K562 (cell line): ENCODE measurements around the gene SERBP1. TPM values are rescaled to one million over a fixed set of nuclear protein-coding genes. Genes with fewer than 3 reads are reported as not detected.

Experiments used
- ATAC-seq: fragments of 200-7000 bp; cut with Tn5 transposase; 3 replicates; pipeline ENCODE4 v1.9.1; 2020; ENCODE audit warnings: moderate library complexity
- BruUV-seq: library from RNA; stranded (reverse); fragments of 400-500 nt; replicated peaks from 2 replicates; lab custom pipeline; 2021; lab: Mats Ljungman, UMichigan
- CTCF ChIA-PET: fragments of 300-600 bp; formaldehyde crosslinking; extraction: SDS; loops from one replicate; lab custom pipeline; 2021; ENCODE audit warnings: low intra/inter-chr PET ratio; lab: Yijun Ruan, JAX
- POLR2A ChIA-PET: fragments of 300-600, 350-650 bp; sonication (Branson Sonifier 250); formaldehyde crosslinking; extraction: SDS; loops from one replicate; lab custom pipeline; 2021; ENCODE audit warnings: antibody characterized with exemption, inconsistent platforms; lab: Yijun Ruan, JAX
- DNase-seq, 4 experiments: peaks; one replicate each; pipeline versions ENCODE4 v3.0.0 to v3.0.0-alpha.2; 2011 to 2018; ENCODE audit warnings: low spot score in 3 of 4, mixed read lengths in 3 of 4; ENCODE audit errors: extremely low read depth in 1 of 4
- FAIRE-seq: peaks from 2 replicates; lab custom pipeline; 2011; peaks lifted over from hg19 to GRCh38; lab: Jason Lieb, UNC
- H2AFZ ChIP-seq: 2 replicates; pipeline ENCODE4 v1.6.0; 2011; ENCODE audit warnings: low read depth, low read length, control low read depth, inconsistent platforms
- H3K27ac ChIP-seq: fragments of 200-600 bp; 3 replicates; pipeline ENCODE4 v1.8.0; 2011; ENCODE audit warnings: low read depth, mild to moderate bottlenecking, control low read depth, inconsistent platforms, low read length, moderate library complexity, mixed read lengths; ENCODE audit errors: extremely low read depth
- H3K27me3 ChIP-seq, 2 experiments: fragments of 300-600 bp in 1 of 2; 2 replicates in 1 of 2; 3 replicates in 1 of 2; pipeline versions ENCODE4 v1.6.0 to v1.8.0; 2011; ENCODE audit warnings: inconsistent platforms in 2 of 2, low read length in 2 of 2, mild to moderate bottlenecking in 1 of 2, mixed read lengths in 1 of 2, moderate library complexity in 1 of 2; ENCODE audit not compliant: control insufficient read depth in 2 of 2, insufficient read depth in 2 of 2
- H3K36me3 ChIP-seq: fragments of 300-600 bp; 3 replicates; pipeline ENCODE4 v1.8.0; 2011; ENCODE audit warnings: mild to moderate bottlenecking, low read length, inconsistent platforms; ENCODE audit not compliant: control insufficient read depth, insufficient read depth
- H3K4me1 ChIP-seq, 2 experiments: fragments of 200-600 bp in 1 of 2; replicated peaks in 1 of 2; 2 replicates in 1 of 2; 3 replicates in 1 of 2; pipeline versions ENCODE4 v1.5.1 to v1.8.0; 2011; ENCODE audit warnings: inconsistent platforms in 2 of 2, low read length in 2 of 2, mild to moderate bottlenecking in 1 of 2, mixed read lengths in 1 of 2, moderate library complexity in 1 of 2; ENCODE audit not compliant: control insufficient read depth in 2 of 2, insufficient read depth in 2 of 2
- H3K4me2 ChIP-seq: 2 replicates; pipeline ENCODE4 v1.6.1; 2011; ENCODE audit warnings: low read length, control low read depth, inconsistent platforms, mixed read lengths; ENCODE audit not compliant: insufficient read depth
- H3K4me3 ChIP-seq: fragments of 200-600 bp; sonication (generic), shearing (Covaris generic); 2 replicates; pipeline ENCODE4 v1.5.1; 2016; ENCODE audit warnings: control low read depth, inconsistent platforms
- H3K79me2 ChIP-seq: fragments of 200-600 bp; 3 replicates; pipeline ENCODE4 v1.8.0; 2011; ENCODE audit warnings: low read length, inconsistent platforms; ENCODE audit not compliant: control insufficient read depth, insufficient read depth
- H3K9ac ChIP-seq, 2 experiments: 2 replicates each; pipeline versions ENCODE4 v1.6.0 to v1.6.1; 2011; ENCODE audit warnings: low read depth in 2 of 2, low read length in 2 of 2, control low read depth in 1 of 2, inconsistent platforms in 1 of 2, mild to moderate bottlenecking in 1 of 2, mixed read lengths in 1 of 2; ENCODE audit not compliant: insufficient read depth in 1 of 2
- H3K9me1 ChIP-seq: one replicate; pipeline ENCODE4 v1.6.0; 2011; ENCODE audit warnings: inconsistent platforms, mild to moderate bottlenecking, low read length, moderate library complexity; ENCODE audit not compliant: control insufficient read depth, insufficient read depth
- H3K9me3 ChIP-seq: replicated peaks from 2 replicates; pipeline ENCODE4 v1.5.1; 2011; ENCODE audit warnings: low read depth, low read length, inconsistent platforms; ENCODE audit not compliant: control insufficient read depth, insufficient read depth
- H4K20me1 ChIP-seq: replicated peaks from 2 replicates; pipeline ENCODE4 v1.6.1; 2011; ENCODE audit warnings: low read length, inconsistent platforms, mixed read lengths; ENCODE audit not compliant: control insufficient read depth, insufficient read depth
- CREB3L1 ChIP-seq: fragments of 450-650 bp; IDR thresholded peaks from 2 replicates; pipeline ENCODE4 v1.6.1; 2014; ENCODE audit warnings: low read depth, mild to moderate bottlenecking, moderate library complexity, borderline replicate concordance
- CREM ChIP-seq: IDR thresholded peaks from 2 replicates; pipeline ENCODE4 v1.6.1; 2014; ENCODE audit warnings: antibody characterized with exemption, low read depth
- CTBP1 ChIP-seq: fragments of 450-650 bp; IDR thresholded peaks from 2 replicates; pipeline ENCODE4 v1.6.1; 2016; ENCODE audit warnings: borderline replicate concordance
- GATAD2B ChIP-seq: fragments of 450-650 bp; IDR thresholded peaks from 2 replicates; pipeline ENCODE4 v1.6.1; 2017; ENCODE audit warnings: mild to moderate bottlenecking, borderline replicate concordance
- KDM2B ChIP-seq: fragments of 250-450 bp; sonication (Bioruptor Pico); IDR thresholded peaks from 2 replicates; pipeline ENCODE4 v1.8.0; 2021; ENCODE audit warnings: mild to moderate bottlenecking, moderate library complexity
- MAFK ChIP-seq: IDR thresholded peaks from 2 replicates; pipeline ENCODE4 v1.6.1; 2011; ENCODE audit warnings: low read length, improper control_type of control experiment
- MITF ChIP-seq: IDR thresholded peaks from 2 replicates; pipeline ENCODE4 v1.6.1; 2014; ENCODE audit warnings: antibody characterized with exemption
- MTA1 ChIP-seq: fragments of 450-650 bp; IDR thresholded peaks from 2 replicates; pipeline ENCODE4 v1.6.1; 2017; ENCODE audit warnings: borderline replicate concordance
- NFIC ChIP-seq: fragments of 450-650 bp; IDR thresholded peaks from 2 replicates; pipeline ENCODE4 v1.6.1; 2017; ENCODE audit warnings: mild to moderate bottlenecking, inconsistent platforms
- POLR2G ChIP-seq: fragments of 200-400 bp; formaldehyde crosslinking; IDR thresholded peaks from 2 replicates; pipeline ENCODE4 v1.6.1; 2017; ENCODE audit warnings: low read depth, mild to moderate bottlenecking, antibody characterized with exemption, low read length, moderate library complexity
- POLR2H ChIP-seq: IDR thresholded peaks from 2 replicates; pipeline ENCODE4 v1.6.1; 2016; ENCODE audit warnings: missing genetic modification characterization, low read depth, mild to moderate bottlenecking, control low read depth, missing compliant biosample characterization, moderate library complexity
- PTTG1 ChIP-seq: fragments of 450-650 bp; IDR thresholded peaks from 2 replicates; pipeline ENCODE4 v1.6.1; 2016; ENCODE audit warnings: low read depth, mild to moderate bottlenecking, missing genetic modification characterization, missing compliant biosample characterization
- PYGO2 ChIP-seq: fragments of 450-650 bp; IDR thresholded peaks from 2 replicates; pipeline ENCODE4 v1.6.1; 2016; ENCODE audit warnings: mild to moderate bottlenecking, missing genetic modification characterization, moderate library complexity, missing compliant biosample characterization
- ZC3H8 ChIP-seq: fragments of 450-650 bp; IDR thresholded peaks from 2 replicates; pipeline ENCODE4 v1.6.1; 2017
- ZNF253 ChIP-seq: fragments of 250-450 bp; sonication (Bioruptor Pico); conservative IDR thresholded peaks from 2 replicates; pipeline ENCODE4 v1.6.1; 2021; ENCODE audit warnings: mild to moderate bottlenecking
- WGBS: fragments of 100-300 bp; shearing (Covaris generic); methylation state at CpG from one replicate; pipeline ENCODE4 v1.1.6; 2016; ENCODE audit warnings: low coverage, mixed read lengths; ENCODE audit not compliant: insufficient coverage; ENCODE audit errors: missing lambda C conversion rate; 5-methylcytosine and 5-hydroxymethylcytosine counted together
- in situ Hi-C: fragments of 300-500 bp; cut with MboI; formaldehyde crosslinking; loops from 4 replicates; pipeline ENCODE4 v1.15.0; 2018; ENCODE audit warnings: inconsistent platforms, mixed read lengths
- intact Hi-C: fragments of 100-400 bp; cut with micrococcal nuclease; formaldehyde crosslinking; loops from 2 replicates; pipeline ENCODE4 v1.14.2; 2022
- polyA plus RNA-seq, 8 experiments: library from polyadenylated mRNA; depleted of rRNA in 4 of 8; stranded (reverse) in 5 of 8; unstranded in 3 of 8; fragments of >200 nt; fragmentation: Nextera tagmentation in 2 of 8; fragmentation: Illumina TruSeq in 1 of 8; extraction: Ambion mirVana in 2 of 8; extraction: Trizol in 1 of 8; gene quantifications; 2 replicates each; pipeline versions ENCODE4 v1.2.1 to v1.2.3, GENCODE V29; 2011 to 2014; ENCODE audit warnings: inconsistent platforms in 1 of 8, missing spikeins in 1 of 8
- total RNA-seq, 7 experiments: library from RNA; depleted of rRNA in 6 of 7; stranded (reverse); fragments of >200 nt in 6 of 7; fragmentation: Illumina TruSeq in 2 of 7; extraction: Trizol in 2 of 7; gene quantifications; 2 replicates each; pipeline versions ENCODE4 v1.2.1 to v1.2.3, GENCODE V29; 2011 to 2021; ENCODE audit warnings: low replicate concordance in 1 of 7

SERBP1 gene
- total and polyA plus RNA-seq, 9 of the 15 experiments (the other 6 are each of a cell fraction or from before 2014, with no cell fraction given) = 79.9 to 761 (median 464) TPM

GRCh38 chr1:67408148-67408547 lies 22.1 kb downstream of the SERBP1 start:
- no peak for FAIRE-seq
- H3K27ac ChIP-seq = no peak overlapping the region
- BruUV-seq = no TSS peak
- peaks cover 42% of the 10 kb centered on the region; the same call in 2 of the 3 replicates for H3K36me3 ChIP-seq
- intact Hi-C loops (loop anchor here (5.0 kb wide), 1 partner anchor 61 kb away; no protein-coding TSS in a partner anchor), in situ Hi-C loops (no loop called here)
- H3K79me2 ChIP-seq = no peaks in the 10 kb centered on the region
- TF ChIP-seq NFIC (no peak), ZNF253 (CRISPR knock-in tag) (no peak), POLR2G (peak; percentile 44; the same call in 1 of the 2 replicates), ZC3H8 (no peak), POLR2H (tag) (peak; percentile 50)
- no peak overlapping the region for H3K4me2 ChIP-seq
- no peak for DNase-seq
- ATAC-seq = no peak
- no peaks in the 10 kb centered on the region for H4K20me1 ChIP-seq
- H3K9me1 ChIP-seq = no peaks in the 10 kb centered on the region
- H3K27me3 ChIP-seq = no peaks in the 10 kb centered on the region
- ChIA-PET CTCF (no interaction called here), POLR2A (interaction anchor here (0.6 to 3.2 kb wide), 7 partner anchors 10 to 68 kb away, joined by 3 to 20 read pairs (median 5); partner anchors contain the start of gene SERBP1)
- no peak overlapping the region for H2AFZ ChIP-seq
- WGBS = 86% methylated on average over 1 of the region's 1 CpG
- H3K9ac ChIP-seq = no peak overlapping the region
- no peak overlapping the region for H3K4me3 ChIP-seq
- H3K9me3 ChIP-seq = no peaks in the 10 kb centered on the region
- H3K4me1 ChIP-seq = no peaks in the 10 kb centered on the region

- no peak for DNase-seq
- in situ Hi-C loops = no loop called here
- Histone ChIP-seq H3K27ac (no peak overlapping the region), H3K27me3 (no peaks in the 10 kb centered on the region), H3K4me2 (no peak overlapping the region), H3K9ac (no peak overlapping the region), H3K9me1 (no peaks in the 10 kb centered on the region), H3K4me1 (no peaks in the 10 kb centered on the region), H2AFZ (no peak overlapping the region), H4K20me1 (no peaks in the 10 kb centered on the region), H3K9me3 (no peaks in the 10 kb centered on the region), H3K79me2 (no peaks in the 10 kb centered on the region), H3K4me3 (no peak overlapping the region), H3K36me3 (peaks cover 38% of the 10 kb centered on the region; the same call in 2 of the 3 replicates)
- intact Hi-C loops = loop anchor here (5.0 kb wide), 1 partner anchor 60 kb away; no protein-coding TSS in a partner anchor
- WGBS = 75% methylated on average over 5 of the region's 5 CpGs
- ATAC-seq = no peak
- ChIA-PET CTCF (no interaction called here), POLR2A (interaction anchor here (0.6 to 3.2 kb wide), 7 partner anchors 10 to 298 kb away, joined by 3 to 20 read pairs (median 3); partner anchors contain the start of gene SERBP1)
- no TSS peak for BruUV-seq
- FAIRE-seq = no peak
- TF ChIP-seq MAFK (no peak), MTA1 (no peak), PYGO2 (tag) (no peak), MITF (no peak), CREM (no peak), KDM2B (no peak), CREB3L1 (no peak), CTBP1 (no peak), PTTG1 (tag) (no peak), GATAD2B (no peak)
These were observed 22.7 kb downstream of the SERBP1 start for GRCh38 chr1:67407498-67407897.
